Measurements from ENCODE around the gene NRG2.

DNA sequence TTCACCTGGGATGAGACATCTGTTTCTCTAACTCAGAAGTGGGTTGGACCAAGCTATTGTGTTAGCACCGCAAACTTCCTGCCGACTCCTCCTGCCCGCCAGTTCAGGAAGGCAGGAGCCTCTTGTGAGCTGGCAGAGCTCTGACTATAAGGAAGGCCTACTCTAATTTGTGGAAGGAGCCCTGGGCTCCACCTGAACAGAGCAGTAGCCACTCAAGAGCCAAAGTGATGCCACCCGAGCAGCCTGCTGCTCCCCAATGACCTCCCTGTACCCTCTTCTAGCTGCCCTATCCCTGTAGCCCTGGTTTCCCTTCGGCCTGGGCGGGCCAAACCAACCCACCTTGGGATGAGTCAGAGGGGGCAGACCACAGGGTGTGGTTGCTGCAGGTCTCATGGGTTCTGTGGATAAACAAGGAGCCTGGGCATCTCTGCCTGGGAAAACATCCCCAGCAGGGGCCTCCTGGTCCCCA is 165.9 kb downstream of the NRG2 start:
- no peak for TF ChIP-seq POLR2A (IDR thresholded peaks at IDR 0.05)
- TF ChIP-seq, protein P1, sequence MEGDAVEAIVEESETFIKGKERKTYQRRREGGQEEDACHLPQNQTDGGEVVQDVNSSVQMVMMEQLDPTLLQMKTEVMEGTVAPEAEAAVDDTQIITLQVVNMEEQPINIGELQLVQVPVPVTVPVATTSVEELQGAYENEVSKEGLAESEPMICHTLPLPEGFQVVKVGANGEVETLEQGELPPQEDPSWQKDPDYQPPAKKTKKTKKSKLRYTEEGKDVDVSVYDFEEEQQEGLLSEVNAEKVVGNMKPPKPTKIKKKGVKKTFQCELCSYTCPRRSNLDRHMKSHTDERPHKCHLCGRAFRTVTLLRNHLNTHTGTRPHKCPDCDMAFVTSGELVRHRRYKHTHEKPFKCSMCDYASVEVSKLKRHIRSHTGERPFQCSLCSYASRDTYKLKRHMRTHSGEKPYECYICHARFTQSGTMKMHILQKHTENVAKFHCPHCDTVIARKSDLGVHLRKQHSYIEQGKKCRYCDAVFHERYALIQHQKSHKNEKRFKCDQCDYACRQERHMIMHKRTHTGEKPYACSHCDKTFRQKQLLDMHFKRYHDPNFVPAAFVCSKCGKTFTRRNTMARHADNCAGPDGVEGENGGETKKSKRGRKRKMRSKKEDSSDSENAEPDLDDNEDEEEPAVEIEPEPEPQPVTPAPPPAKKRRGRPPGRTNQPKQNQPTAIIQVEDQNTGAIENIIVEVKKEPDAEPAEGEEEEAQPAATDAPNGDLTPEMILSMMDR (IDR thresholded peaks at IDR 0.05) = no peak
